GM18868 (cell line): Measurements from ENCODE around the gene ASB18.
"Not testable (repeated sequence)": the region's sequence is repeated elsewhere in the genome, so short reads cannot be mapped to it uniquely, and the experiment has no call there.

Source experiments
- ATAC-seq: cut with Tn5 transposase; IDR thresholded peaks from one replicate; pipeline ENCODE4 v1.9.1; 2021; ENCODE audit warnings: mild to moderate bottlenecking, moderate library complexity; ENCODE audit not compliant: unreplicated experiment

Gene ASB18

GRCh38 chr2:236286873-236287545, 22.8 kb upstream of the ASB18 start:
- ATAC-seq: no peak

- no peak for ATAC-seq
These were observed 20.0 kb upstream of the ASB18 start for GRCh38 chr2:236284208-236284607.

GRCh38 chr2:236282406-236282805, 18.2 kb upstream of the ASB18 start:
- ATAC-seq: no peak

- no peak for ATAC-seq
These were observed 17.2 kb upstream of the ASB18 start for GRCh38 chr2:236281423-236281822.

- no peak for ATAC-seq
These were observed 8.9 kb upstream of the ASB18 start for GRCh38 chr2:236273126-236273525.

- ATAC-seq: no peak
These were observed 7.6 kb upstream of the ASB18 start for GRCh38 chr2:236271851-236272250.

GRCh38 chr2:236269876-236270275, 5.7 kb upstream of the ASB18 start:
- ATAC-seq: not testable (repeated sequence)

GRCh38 chr2:236265675-236266074, 1.5 kb upstream of the ASB18 start:
- ATAC-seq: no peak

- ATAC-seq: no peak
These were observed 2.0 kb downstream of the ASB18 start for GRCh38 chr2:236262238-236262637.

- ATAC-seq: no peak
These were observed 2.8 kb downstream of the ASB18 start for GRCh38 chr2:236261452-236261851.

- ATAC-seq: no peak
These were observed 4.8 kb downstream of the ASB18 start for GRCh38 chr2:236259371-236259770.

- ATAC-seq: no peak
These were observed 6.6 kb downstream of the ASB18 start for GRCh38 chr2:236257575-236257974.

GRCh38 chr2:236257136-236257535, 7.1 kb downstream of the ASB18 start:
- no peak for ATAC-seq

GRCh38 chr2:236256366-236256985, 7.7 kb downstream of the ASB18 start:
- no peak for ATAC-seq

GRCh38 chr2:236254674-236255073, 9.5 kb downstream of the ASB18 start:
- no peak for ATAC-seq

GRCh38 chr2:236254001-236254400, 10.2 kb downstream of the ASB18 start:
- ATAC-seq: no peak

- ATAC-seq: no peak
These were observed 11.6 kb downstream of the ASB18 start for GRCh38 chr2:236252602-236253001.

- no peak for ATAC-seq
These were observed 13.2 kb downstream of the ASB18 start for GRCh38 chr2:236250909-236251579.

- ATAC-seq: no peak
These were observed 13.9 kb downstream of the ASB18 start for GRCh38 chr2:236250286-236250685.

- ATAC-seq: no peak
These were observed 15.1 kb downstream of the ASB18 start for GRCh38 chr2:236249066-236249465.

- no peak for ATAC-seq
These were observed 17.4 kb downstream of the ASB18 start for GRCh38 chr2:236246711-236247246.

GRCh38 chr2:236244256-236244655, 19.9 kb downstream of the ASB18 start:
- no peak for ATAC-seq
